Trophoblast cell (in vitro differentiated cells and primary cell): ENCODE measurements around the gene KDM4B.

ENCODE experiments used
- DNase-seq, 2 donors: peaks; one replicate each; pipeline ENCODE4 v3.0.0-alpha.2; 2016
- H2AFZ ChIP-seq: 2 replicates; pipeline ENCODE4 v1.6.1; 2013; ENCODE audit warnings: low read length, moderate library complexity, mild to moderate bottlenecking; ENCODE audit not compliant: insufficient read depth, poor library complexity
- H2AK5ac ChIP-seq: 2 replicates; pipeline ENCODE4 v1.6.1; 2013; ENCODE audit warnings: mild to moderate bottlenecking, low read length
- H2BK120ac ChIP-seq: 2 replicates; pipeline ENCODE4 v1.6.1; 2013; ENCODE audit warnings: low read length, mild to moderate bottlenecking, moderate library complexity; ENCODE audit not compliant: insufficient read depth, poor library complexity
- H2BK12ac ChIP-seq: 2 replicates; pipeline ENCODE4 v1.6.1; 2013; ENCODE audit warnings: mild to moderate bottlenecking, low read length, moderate library complexity
- H2BK5ac ChIP-seq: 2 replicates; pipeline ENCODE4 v1.6.1; 2013; ENCODE audit warnings: low read length, low read depth, moderate library complexity, mild to moderate bottlenecking; ENCODE audit not compliant: poor library complexity
- H3K14ac ChIP-seq: 2 replicates; pipeline ENCODE4 v1.6.1; 2013; ENCODE audit warnings: mild to moderate bottlenecking, low read length
- H3K18ac ChIP-seq: 2 replicates; pipeline ENCODE4 v1.6.1; 2013; ENCODE audit warnings: mild to moderate bottlenecking, low read length
- H3K23ac ChIP-seq: 2 replicates; pipeline ENCODE4 v1.6.1; 2013; ENCODE audit warnings: low read length
- H3K27ac ChIP-seq: 2 replicates; pipeline ENCODE4 v1.5.1; 2013; ENCODE audit warnings: low read depth, mild to moderate bottlenecking, inconsistent platforms, low read length, moderate library complexity
- H3K27me3 ChIP-seq: 2 replicates; pipeline ENCODE4 v1.6.1; 2013; ENCODE audit warnings: inconsistent platforms, mild to moderate bottlenecking, low read length, moderate library complexity; ENCODE audit not compliant: insufficient read depth
- H3K36me3 ChIP-seq, 2 experiments: 1 replicate in 1 of 2; 2 replicates in 1 of 2; pipeline ENCODE4 v1.6.1; 2013; ENCODE audit warnings: low read length in 2 of 2, mild to moderate bottlenecking in 2 of 2, moderate library complexity in 1 of 2; ENCODE audit not compliant: insufficient read depth in 2 of 2, control insufficient read depth in 1 of 2
- H3K4ac ChIP-seq: 2 replicates; pipeline ENCODE4 v1.6.1; 2013; ENCODE audit warnings: low read depth, mild to moderate bottlenecking, low read length, moderate library complexity
- H3K4me1 ChIP-seq, 2 experiments: 1 replicate in 1 of 2; 2 replicates in 1 of 2; pipeline ENCODE4 v1.6.1; 2013; ENCODE audit warnings: low read length in 2 of 2, mild to moderate bottlenecking in 2 of 2, moderate library complexity in 1 of 2; ENCODE audit not compliant: insufficient read depth in 2 of 2, control insufficient read depth in 1 of 2
- H3K4me2 ChIP-seq: 2 replicates; pipeline ENCODE4 v1.6.1; 2013; ENCODE audit warnings: inconsistent platforms, mild to moderate bottlenecking, low read length, moderate library complexity
- H3K4me3 ChIP-seq: 2 replicates; pipeline ENCODE4 v1.5.1; 2013; ENCODE audit warnings: mild to moderate bottlenecking, low read depth, low read length, inconsistent platforms
- H3K79me1 ChIP-seq: one replicate; pipeline ENCODE4 v1.6.1; 2013; ENCODE audit warnings: low read length
- H3K79me2 ChIP-seq: 2 replicates; pipeline ENCODE4 v1.6.1; 2013; ENCODE audit warnings: low read length, mild to moderate bottlenecking; ENCODE audit not compliant: control insufficient read depth, insufficient read depth, poor library complexity
- H3K9ac ChIP-seq: 2 replicates; pipeline ENCODE4 v1.6.1; 2013; ENCODE audit warnings: mild to moderate bottlenecking, low read length
- H3K9me3 ChIP-seq: 2 replicates; pipeline ENCODE4 v1.6.1; 2013; ENCODE audit warnings: low read depth, mild to moderate bottlenecking, control low read depth, inconsistent platforms, low read length; ENCODE audit not compliant: insufficient read depth
- H4K12ac ChIP-seq: 2 replicates; pipeline ENCODE4 v1.6.1; 2013; ENCODE audit warnings: low read depth, mild to moderate bottlenecking, low read length, moderate library complexity
- H4K8ac ChIP-seq: 2 replicates; pipeline ENCODE4 v1.6.1; 2013; ENCODE audit warnings: low read depth, mild to moderate bottlenecking, low read length, moderate library complexity
- H4K91ac ChIP-seq: one replicate; pipeline ENCODE4 v1.6.1; 2013; ENCODE audit warnings: low read depth, mild to moderate bottlenecking, low read length, moderate library complexity
- WGBS: extraction: QIAGEN DNeasy Blood & Tissue Kit; methylation state at CpG from one replicate; pipeline ENCODE4 v1.1.7; 2013; ENCODE audit warnings: missing lambda C conversion rate; ENCODE audit not compliant: insufficient read length, insufficient coverage; ENCODE audit errors: extremely low coverage; 5-methylcytosine and 5-hydroxymethylcytosine counted together

KDM4B gene

GRCh38 chr19:5047251-5047935, 78.5 kb downstream of the KDM4B start:
- H2BK12ac ChIP-seq: no peak overlapping the region
- peaks cover 65 to 71% of the 10 kb centered on the region in 2 experiments for H3K36me3 ChIP-seq
- no peak overlapping the region for H3K27ac ChIP-seq
- H4K91ac ChIP-seq: no peak overlapping the region
- H4K8ac ChIP-seq: no peak overlapping the region
- no peak overlapping the region for H3K14ac ChIP-seq
- no peak overlapping the region for H3K4me3 ChIP-seq
- H3K9me3 ChIP-seq: no peaks in the 10 kb centered on the region
- no CpG with 5 or more reads among the region's 39 CpGs for WGBS
- H3K4me2 ChIP-seq: no peak overlapping the region
- peaks cover 2% of the 10 kb centered on the region for H3K79me2 ChIP-seq
- H3K4ac ChIP-seq: no peak overlapping the region
- H4K12ac ChIP-seq: no peak overlapping the region
- H3K18ac ChIP-seq: no peak overlapping the region
- H2AK5ac ChIP-seq: no peak overlapping the region
- no peaks in the 10 kb centered on the region for H3K27me3 ChIP-seq
- no peak overlapping the region for H2AFZ ChIP-seq
- H2BK120ac ChIP-seq: no peak overlapping the region
- no peak overlapping the region for H3K23ac ChIP-seq
- H2BK5ac ChIP-seq: no peak overlapping the region
- peaks cover 3% of the 10 kb centered on the region for H3K79me1 ChIP-seq
- no peak for DNase-seq
- peaks cover 3 to 8% of the 10 kb centered on the region in 2 experiments for H3K4me1 ChIP-seq
- H3K9ac ChIP-seq: no peak overlapping the region

GRCh38 chr19:5048091-5048726, 79.3 kb downstream of the KDM4B start:
- peak; percentile 54 to 80 for DNase-seq
- Histone ChIP-seq H3K4me1 (peaks cover 3 to 8% of the 10 kb centered on the region in 2 experiments), H4K8ac (peak overlapping the region; percentile 24), H3K4me3 (no peak overlapping the region), H3K27me3 (no peaks in the 10 kb centered on the region), H3K9ac (no peak overlapping the region), H2BK120ac (no peak overlapping the region), H2BK12ac (no peak overlapping the region), H3K79me2 (peaks cover 2% of the 10 kb centered on the region), H3K18ac (peak overlapping the region; percentile 73), H3K27ac (no peak overlapping the region), H3K4ac (peak overlapping the region; percentile 30), H3K23ac (no peak overlapping the region), H3K36me3 (peaks cover 66 to 71% of the 10 kb centered on the region in 2 experiments), H3K4me2 (peak overlapping the region; percentile 8), H4K12ac (no peak overlapping the region), H4K91ac (peak overlapping the region; percentile 9), H3K14ac (peak overlapping the region; percentile 18), H3K9me3 (no peaks in the 10 kb centered on the region), H2AK5ac (peak overlapping the region; percentile 58), H3K79me1 (peaks cover 3% of the 10 kb centered on the region), H2AFZ (no peak overlapping the region), H2BK5ac (no peak overlapping the region)
- WGBS: no CpG with 5 or more reads among the region's 44 CpGs

- peak overlapping the region; percentile 30 for H3K4ac ChIP-seq
- peak overlapping the region; percentile 3 for H2BK5ac ChIP-seq
- no peak overlapping the region for H4K12ac ChIP-seq
- H2BK12ac ChIP-seq: no peak overlapping the region
- H3K23ac ChIP-seq: no peak overlapping the region
- H3K79me2 ChIP-seq: peaks cover 2% of the 10 kb centered on the region
- WGBS: no CpG with 5 or more reads among the region's 36 CpGs
- no peak overlapping the region for H2AFZ ChIP-seq
- H3K9me3 ChIP-seq: no peaks in the 10 kb centered on the region
- peak overlapping the region; percentile 18 for H3K14ac ChIP-seq
- peaks cover 67 to 72% of the 10 kb centered on the region in 2 experiments for H3K36me3 ChIP-seq
- H2BK120ac ChIP-seq: peak overlapping the region; percentile 5
- no peak overlapping the region for H3K4me3 ChIP-seq
- no peaks in the 10 kb centered on the region for H3K27me3 ChIP-seq
- H4K91ac ChIP-seq: peak overlapping the region; percentile 9
- H3K4me2 ChIP-seq: peak overlapping the region; percentile 8
- H3K4me1 ChIP-seq: peaks cover 3 to 8% of the 10 kb centered on the region in 2 experiments
- no peak overlapping the region for H3K9ac ChIP-seq
- H3K79me1 ChIP-seq: peaks cover 3% of the 10 kb centered on the region
- peak overlapping the region; percentile 58 for H2AK5ac ChIP-seq
- H3K18ac ChIP-seq: peak overlapping the region; percentile 73
- peak overlapping the region; percentile 24 for H4K8ac ChIP-seq
- no peak for DNase-seq
- H3K27ac ChIP-seq: no peak overlapping the region
These were observed 80.0 kb downstream of the KDM4B start for GRCh38 chr19:5048727-5049553.

GRCh38 chr19:5049561-5049960, 80.6 kb downstream of the KDM4B start:
- H3K14ac ChIP-seq: no peak overlapping the region
- H3K27ac ChIP-seq: no peak overlapping the region
- H4K12ac ChIP-seq: no peak overlapping the region
- no peak overlapping the region for H2BK120ac ChIP-seq
- H3K36me3 ChIP-seq: peaks cover 73 to 75% of the 10 kb centered on the region in 2 experiments
- no peak overlapping the region for H2AK5ac ChIP-seq
- no peak overlapping the region for H3K9ac ChIP-seq
- H3K4me3 ChIP-seq: no peak overlapping the region
- H4K91ac ChIP-seq: no peak overlapping the region
- H2BK12ac ChIP-seq: no peak overlapping the region
- no peak overlapping the region for H3K4ac ChIP-seq
- no peak overlapping the region for H2BK5ac ChIP-seq
- no peaks in the 10 kb centered on the region for H3K27me3 ChIP-seq
- H3K23ac ChIP-seq: no peak overlapping the region
- H3K4me1 ChIP-seq: peaks cover 3 to 8% of the 10 kb centered on the region in 2 experiments
- H3K79me2 ChIP-seq: peaks cover 2% of the 10 kb centered on the region
- no peaks in the 10 kb centered on the region for H3K9me3 ChIP-seq
- WGBS: no CpG with 5 or more reads among the region's 9 CpGs
- H2AFZ ChIP-seq: no peak overlapping the region
- DNase-seq: no peak
- no peak overlapping the region for H3K18ac ChIP-seq
- no peak overlapping the region for H4K8ac ChIP-seq
- H3K4me2 ChIP-seq: no peak overlapping the region
- peaks cover 3% of the 10 kb centered on the region for H3K79me1 ChIP-seq
